Choroid plexus epithelial cell (primary cell): ENCODE results near the gene RAB11FIP3.
A peak's percentile ranks its signal among the peaks of the same experiment; 100 is the strongest.

Experiments used
- DNase-seq: peaks from one replicate; pipeline ENCODE4 v3.0.0-alpha.2; 2010; ENCODE audit warnings: low read depth
- H3K4me3 ChIP-seq: 2 replicates; pipeline ENCODE4 v1.5.1; 2011; ENCODE audit warnings: low read depth, mild to moderate bottlenecking, control low read depth, low read length, moderate library complexity
- TF ChIP-seq, protein P1 (sequence below): conservative IDR thresholded peaks from 2 replicates; pipeline ENCODE4 v1.5.1; 2011; ENCODE audit warnings: low read depth, mild to moderate bottlenecking, control low read depth, inconsistent platforms, low read length, moderate library complexity

RAB11FIP3 gene

DNA sequence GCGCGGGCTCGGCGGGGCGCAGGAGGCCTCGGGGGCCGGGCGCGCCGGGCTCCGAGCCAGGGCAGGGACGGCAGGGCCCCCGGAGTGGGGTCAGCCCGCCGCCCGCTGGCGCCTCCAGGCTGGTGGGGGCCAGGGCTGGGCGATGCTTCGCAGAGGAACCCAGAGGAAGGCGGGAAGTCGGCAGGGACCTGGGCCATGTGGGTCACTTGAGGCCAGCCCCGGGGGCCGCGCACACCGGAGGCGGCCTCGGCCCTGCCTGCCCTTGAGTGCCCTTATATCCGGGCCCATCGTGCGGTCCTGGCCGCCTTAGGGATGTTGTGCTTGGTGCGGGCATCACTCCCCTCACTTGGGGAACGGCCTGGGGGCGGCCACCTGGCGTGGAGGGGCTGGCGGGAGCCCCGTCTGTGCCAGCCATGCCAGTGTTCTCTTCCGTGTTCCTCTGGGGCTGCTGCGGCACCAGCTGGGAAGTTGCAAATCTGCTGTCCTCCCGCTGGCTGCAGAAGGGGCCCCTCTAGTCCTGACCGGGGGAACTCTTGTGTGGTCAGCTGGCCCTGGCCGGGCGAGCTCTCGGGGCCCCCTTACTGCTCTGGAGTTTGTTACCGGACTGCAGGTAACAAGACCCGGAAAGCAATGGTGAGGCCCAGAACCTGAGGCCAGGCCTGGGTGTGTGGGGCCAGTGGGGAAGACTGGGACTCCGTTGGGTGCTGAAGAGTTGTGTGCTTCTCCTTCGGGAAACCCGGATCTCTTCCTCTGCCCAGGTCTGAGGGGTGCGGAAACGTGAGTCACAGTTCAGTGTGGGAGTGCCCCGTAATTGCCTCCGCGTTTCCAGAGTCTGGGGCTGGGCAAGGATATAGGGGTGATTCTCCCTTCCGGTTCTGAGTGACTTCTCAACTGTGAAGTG, 102.9 kb downstream of the RAB11FIP3 start:
- TF ChIP-seq, protein P1, sequence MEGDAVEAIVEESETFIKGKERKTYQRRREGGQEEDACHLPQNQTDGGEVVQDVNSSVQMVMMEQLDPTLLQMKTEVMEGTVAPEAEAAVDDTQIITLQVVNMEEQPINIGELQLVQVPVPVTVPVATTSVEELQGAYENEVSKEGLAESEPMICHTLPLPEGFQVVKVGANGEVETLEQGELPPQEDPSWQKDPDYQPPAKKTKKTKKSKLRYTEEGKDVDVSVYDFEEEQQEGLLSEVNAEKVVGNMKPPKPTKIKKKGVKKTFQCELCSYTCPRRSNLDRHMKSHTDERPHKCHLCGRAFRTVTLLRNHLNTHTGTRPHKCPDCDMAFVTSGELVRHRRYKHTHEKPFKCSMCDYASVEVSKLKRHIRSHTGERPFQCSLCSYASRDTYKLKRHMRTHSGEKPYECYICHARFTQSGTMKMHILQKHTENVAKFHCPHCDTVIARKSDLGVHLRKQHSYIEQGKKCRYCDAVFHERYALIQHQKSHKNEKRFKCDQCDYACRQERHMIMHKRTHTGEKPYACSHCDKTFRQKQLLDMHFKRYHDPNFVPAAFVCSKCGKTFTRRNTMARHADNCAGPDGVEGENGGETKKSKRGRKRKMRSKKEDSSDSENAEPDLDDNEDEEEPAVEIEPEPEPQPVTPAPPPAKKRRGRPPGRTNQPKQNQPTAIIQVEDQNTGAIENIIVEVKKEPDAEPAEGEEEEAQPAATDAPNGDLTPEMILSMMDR: no peak
- H3K4me3 ChIP-seq: peak overlapping the region; percentile 85
- DNase-seq: peak; percentile 46

DNA sequence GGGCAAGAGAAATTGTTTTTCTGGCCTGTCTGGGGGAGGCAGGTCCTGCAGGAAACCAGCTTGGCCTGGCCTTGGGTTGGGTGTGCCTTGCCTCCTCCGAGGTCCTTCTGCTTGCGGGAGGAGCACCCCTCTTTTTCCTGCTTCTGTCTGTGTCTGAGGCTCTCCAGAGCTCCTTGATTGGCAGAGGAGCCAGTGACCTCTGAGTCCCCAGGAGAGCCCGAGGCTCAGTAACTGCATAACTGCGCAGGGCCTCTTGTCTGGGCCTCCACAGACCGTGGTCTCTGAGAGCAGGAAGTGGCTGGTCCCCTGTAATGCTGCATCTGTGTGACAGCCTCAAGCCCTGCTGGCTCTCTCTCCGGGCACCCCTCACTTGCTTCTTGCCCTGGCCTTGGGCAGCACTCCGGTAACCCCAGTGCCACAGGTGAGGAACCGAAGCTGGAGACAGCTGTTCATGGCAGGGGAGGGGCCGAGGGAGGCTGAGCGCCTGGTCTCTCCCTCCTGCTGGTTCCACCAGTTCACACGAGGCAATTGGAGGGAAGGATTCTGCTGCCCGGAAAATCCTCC, 103.6 kb downstream of the RAB11FIP3 start:
- TF ChIP-seq, protein P1: no peak
- peak overlapping the region; percentile 85 for H3K4me3 ChIP-seq
- DNase-seq: no peak

DNA sequence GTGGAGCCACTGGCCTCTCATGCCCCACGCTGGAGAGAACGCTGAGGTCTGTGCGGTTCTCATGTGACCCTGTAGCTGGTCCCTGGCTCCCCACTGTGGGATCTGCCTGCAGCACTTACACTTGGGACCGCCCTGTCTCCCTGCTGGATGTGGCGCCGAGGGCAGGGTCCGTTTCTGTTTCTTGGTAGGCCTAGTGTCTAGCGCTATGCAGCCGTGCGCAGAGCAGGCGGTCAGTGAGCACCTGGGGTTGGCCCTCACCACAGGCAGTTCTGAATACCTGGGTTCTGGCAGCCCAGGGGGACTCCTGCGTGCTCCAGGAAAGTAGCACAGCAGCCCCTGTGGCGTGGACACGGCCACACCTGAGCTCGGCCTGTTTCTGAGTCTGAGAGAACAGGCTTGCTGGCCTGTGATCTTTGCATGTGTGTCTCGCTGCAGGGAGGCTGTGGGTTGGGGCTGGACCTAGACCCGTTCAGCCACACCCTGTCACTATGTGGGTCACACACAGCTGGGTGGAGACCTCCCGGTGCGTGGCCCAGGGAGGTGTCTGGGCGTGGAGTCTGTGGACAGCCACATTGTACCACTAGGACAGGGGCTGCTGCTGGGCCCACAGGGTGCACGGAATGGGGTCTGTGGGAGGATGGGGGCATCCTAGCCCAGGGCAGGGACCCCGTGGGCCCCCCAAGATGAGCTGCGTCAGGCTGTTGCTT, 104.8 kb downstream of the RAB11FIP3 start:
- DNase-seq: no peak
- TF ChIP-seq, protein P1: no peak
- no peak overlapping the region for H3K4me3 ChIP-seq

DNA sequence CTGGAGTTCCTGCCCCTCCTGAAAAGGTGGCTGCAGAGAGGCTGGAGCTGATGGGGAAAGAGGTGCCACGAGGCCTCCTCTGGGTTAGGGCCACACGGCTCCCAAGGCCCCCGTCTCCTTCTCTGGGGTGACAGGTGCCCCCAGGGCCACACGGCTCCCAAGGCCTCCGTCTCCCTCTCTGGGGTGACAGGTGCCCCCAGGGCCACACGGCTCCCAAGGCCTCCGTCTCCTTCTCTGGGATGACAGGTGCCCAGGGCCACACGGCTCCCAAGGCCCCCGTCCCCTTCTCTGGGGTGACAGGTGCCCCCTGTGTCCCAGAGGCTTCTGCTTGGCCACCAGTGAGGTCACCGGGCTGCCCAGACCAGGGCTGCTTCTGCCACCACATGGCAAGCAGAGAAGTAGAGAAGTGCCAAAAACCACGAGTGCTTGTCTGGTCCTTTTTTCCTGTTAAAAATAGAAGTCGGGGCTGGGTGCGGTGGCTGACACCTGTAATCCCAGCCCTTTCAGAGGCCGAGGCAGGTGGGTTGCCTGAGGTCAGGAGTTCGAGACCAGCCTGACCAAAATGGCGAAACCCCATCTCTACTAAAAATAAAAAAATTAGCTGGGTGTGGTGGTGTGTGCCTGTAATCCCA, 106.2 kb downstream of the RAB11FIP3 start:
- TF ChIP-seq, protein P1: no peak
- no peak overlapping the region for H3K4me3 ChIP-seq
- DNase-seq: no peak

GRCh38 chr16:533391-534123, 108.1 kb downstream of the RAB11FIP3 start:
- TF ChIP-seq, protein P1: peak; percentile 11
- no peak overlapping the region for H3K4me3 ChIP-seq
- no peak for DNase-seq

- DNase-seq: no peak
- no peak overlapping the region for H3K4me3 ChIP-seq
- TF ChIP-seq, protein P1: no peak
Measured at GRCh38 chr16:534135-534534, 108.7 kb downstream of the RAB11FIP3 start.
